Aorta (tissue), 5 donors: ENCODE measurements around the gene TRIP12. TPM values are rescaled to one million over a fixed set of nuclear protein-coding genes. Genes with fewer than 3 reads are reported as not detected.
"Not testable (repeated sequence)": the region's sequence is repeated elsewhere in the genome, so short reads cannot be mapped to it uniquely, and the experiment has no call there.

Source experiments
- ATAC-seq: fragments of 200-7000 bp; cut with Tn5 transposase; one replicate; pipeline ENCODE4 v1.9.1; 2022; ENCODE audit warnings: moderate library complexity; ENCODE audit not compliant: low FRiP score
- DNase-seq, 2 donors: peaks; one replicate each; pipeline ENCODE4 v3.0.0-alpha.2; 2020
- H3K27ac ChIP-seq, 2 donors: one replicate each; pipeline ENCODE4 v1.5.1; 2013; ENCODE audit warnings: low read length in 2 of 2, mild to moderate bottlenecking in 2 of 2, moderate library complexity in 2 of 2, control low read depth in 1 of 2, inconsistent platforms in 1 of 2, low read depth in 1 of 2
- H3K27me3 ChIP-seq, 2 donors: one replicate each; pipeline ENCODE4 v1.6.1; 2013; ENCODE audit warnings: control low read depth in 1 of 2, low read length in 1 of 2, mild to moderate bottlenecking in 1 of 2, moderate library complexity in 1 of 2; ENCODE audit not compliant: insufficient read depth in 2 of 2, control insufficient read depth in 1 of 2
- H3K36me3 ChIP-seq, 2 donors: one replicate each; pipeline ENCODE4 v1.6.1; 2013; ENCODE audit warnings: control low read depth in 1 of 2, low read length in 1 of 2, mild to moderate bottlenecking in 1 of 2; ENCODE audit not compliant: insufficient read depth in 2 of 2, control insufficient read depth in 1 of 2
- H3K4me1 ChIP-seq, 2 donors: one replicate each; pipeline ENCODE4 v1.6.1; 2013; ENCODE audit warnings: low read length in 2 of 2, control low read depth in 1 of 2, mild to moderate bottlenecking in 1 of 2, moderate library complexity in 1 of 2; ENCODE audit not compliant: insufficient read depth in 2 of 2, control insufficient read depth in 1 of 2
- H3K4me3 ChIP-seq, 2 donors: one replicate each; pipeline ENCODE4 v1.5.1; 2013; ENCODE audit warnings: low read length in 2 of 2, control low read depth in 1 of 2, mild to moderate bottlenecking in 1 of 2
- H3K9me3 ChIP-seq: one replicate; pipeline ENCODE4 v1.6.1; 2013; ENCODE audit warnings: mild to moderate bottlenecking, low read length; ENCODE audit not compliant: control insufficient read depth
- WGBS, 2 donors: extraction: QIAGEN DNeasy Blood & Tissue Kit; methylation state at CpG; one replicate each; pipeline ENCODE4 v1.1.7; 2013; 5-methylcytosine and 5-hydroxymethylcytosine counted together
- intact Hi-C, 2 donors: fragments of 100-400 bp; cut with DNase I; formaldehyde crosslinking; loops; one replicate each; pipeline versions ENCODE4 v1.14.2 to v1.15.0; 2022
- polyA plus RNA-seq, 2 donors: library from polyadenylated mRNA; stranded (reverse); fragments of 200-250 nt; gene quantifications; one replicate each; pipeline ENCODE4 v1.2.3, GENCODE V29; 2013
- total RNA-seq, 2 donors: library from RNA; stranded (reverse); fragmentation: NEBNext Ultra II Directional; extraction: Animal tissue kit (Norgen Biotek cat#: 25700); gene quantifications; one replicate each; pipeline ENCODE4 v1.2.1, GENCODE V29; 2021
- donor health status: healthy with polysubstance abuse.
- donor health status: Bipolar disorder and iron deficiency.
- donor health status: DM: no; HTN: no; CAD: no.
- donor health status: DM: no; HTN: no; CAD: no.
- donor health status: DM: yes; HTN: yes; CAD: no.

TRIP12 gene
- total and polyA plus RNA-seq, 4 donors = 22.5 to 232 (median 123) TPM

DNA sequence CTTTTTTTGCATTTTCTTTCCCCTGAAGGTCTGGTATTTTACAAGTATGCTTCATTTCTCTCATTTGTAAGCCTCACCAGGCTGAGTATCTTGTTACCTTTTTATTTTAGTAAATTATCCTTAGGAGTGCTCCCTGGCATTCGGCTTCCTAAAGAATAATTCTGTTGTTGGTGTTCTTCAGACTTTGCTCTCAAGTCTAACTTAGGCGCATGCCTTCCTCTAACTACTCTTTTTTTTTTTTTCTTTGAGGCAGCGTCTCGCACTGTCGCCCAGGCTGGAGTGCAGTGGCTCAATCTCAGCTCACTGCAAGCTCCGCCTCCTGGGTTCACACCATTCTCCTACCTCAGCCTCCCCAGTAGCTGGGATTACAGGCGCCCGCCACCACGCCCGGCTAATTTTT lies 2.7 kb upstream of the TRIP12 start:
- H3K27me3 ChIP-seq, H3K27ac ChIP-seq, ATAC-seq, DNase-seq, H3K9me3 ChIP-seq, H3K36me3 ChIP-seq, H3K4me3 ChIP-seq, H3K4me1 ChIP-seq: not testable (repeated sequence)
- WGBS, 2 donors = 95 to 98% methylated on average over 10 of the region's 10 CpGs
- intact Hi-C loops = loop anchor here (5.0 kb wide), 2 partner anchors 122 to 142 kb away; no protein-coding TSS in a partner anchor

GRCh38 chr2:229922449-229923386 lies 909 bp upstream of the TRIP12 start, which contains the start of gene FBXO36:
TSS of gene FBXO36 (plus strand) at chr2:229922503. CDS start at chr2:229922514, 11 bp downstream.
- DNase-seq = peak; percentile 92 to 96
- Histone ChIP-seq H3K4me3 (peak within 1 kb of the TSS; percentile 62 to 87), H3K27me3 (no peaks in the 10 kb centered on the region), H3K9me3 (no peaks in the 10 kb centered on the region), H3K4me1 (peaks cover 0 to 2% of the 10 kb centered on the region in 2 donors), H3K36me3 (peaks cover 0 to under 1% of the 10 kb centered on the region in 2 donors), H3K27ac (peak within 1 kb of the TSS; percentile 92 to 97)
- 1 to 2% methylated on average over 61 of the region's 61 CpGs for WGBS, 2 donors
- intact Hi-C loops = loop anchor here (5.0 kb wide), 2 partner anchors 120 to 140 kb away; no protein-coding TSS in a partner anchor
- ATAC-seq = peak; percentile 90

- Histone ChIP-seq H3K36me3 (peaks cover 0 to 2% of the 10 kb centered on the region in 2 donors), H3K4me1 (peaks cover 0 to 2% of the 10 kb centered on the region in 2 donors), H3K4me3 (peak overlapping the region; percentile 62 to 87), H3K9me3 (no peaks in the 10 kb centered on the region), H3K27ac (peak overlapping the region; percentile 92 to 97), H3K27me3 (no peaks in the 10 kb centered on the region)
- DNase-seq = peak; percentile 78 to 88
- peak; percentile 66 for ATAC-seq
- intact Hi-C loops = loop anchor here (5.0 kb wide), 2 partner anchors 119 to 139 kb away; no protein-coding TSS in a partner anchor
- 0 to 1% methylated on average over 59 to 60 of the region's 60 CpGs for WGBS, 2 donors
These were observed 513 bp downstream of the TRIP12 start for GRCh38 chr2:229921101-229921891.

GRCh38 chr2:229920011-229920641 lies 1.7 kb downstream of the TRIP12 start:
- DNase-seq = no peak
- ATAC-seq = no peak
- Histone ChIP-seq H3K4me1 (peaks cover 0 to 5% of the 10 kb centered on the region in 2 donors), H3K9me3 (no peaks in the 10 kb centered on the region), H3K27me3 (no peaks in the 10 kb centered on the region), H3K4me3 (peak overlapping the region; percentile 62 to 87), H3K27ac (peak overlapping the region; percentile 32 to 50), H3K36me3 (peaks cover 0 to 2% of the 10 kb centered on the region in 2 donors)
- WGBS, 2 donors = 2 to 3% methylated on average over 20 of the region's 20 CpGs
- intact Hi-C loops = loop anchor here (5.0 kb wide), 2 partner anchors 118 to 138 kb away; no protein-coding TSS in a partner anchor

- ATAC-seq (no peak), DNase-seq (no peak)
- intact Hi-C loops = no loop called here
- no peak overlapping the region for H3K4me3 ChIP-seq
- H3K36me3 ChIP-seq = peaks cover 0 to 2% of the 10 kb centered on the region in 2 donors
- H3K27me3 ChIP-seq = no peaks in the 10 kb centered on the region
- 90 to 93% methylated on average over 5 of the region's 5 CpGs for WGBS, 2 donors
- H3K4me1 ChIP-seq = peaks cover 3% of the 10 kb centered on the region in 2 donors
- H3K9me3 ChIP-seq = no peaks in the 10 kb centered on the region
- H3K27ac ChIP-seq = no peak overlapping the region
These were observed 4.0 kb downstream of the TRIP12 start for GRCh38 chr2:229917793-229918192.

- 85 to 90% methylated on average over 2 of the region's 2 CpGs for WGBS, 2 donors
- H3K4me1 ChIP-seq = peaks cover 7% of the 10 kb centered on the region in 2 donors
- DNase-seq = no peak
- no peak overlapping the region for H3K4me3 ChIP-seq
- H3K27me3 ChIP-seq = no peaks in the 10 kb centered on the region
- H3K9me3 ChIP-seq = no peaks in the 10 kb centered on the region
- H3K36me3 ChIP-seq = peaks cover 0 to 2% of the 10 kb centered on the region in 2 donors
- intact Hi-C loops = no loop called here
- H3K27ac ChIP-seq = no peak overlapping the region
- ATAC-seq = no peak
These were observed 7.6 kb downstream of the TRIP12 start for GRCh38 chr2:229914171-229914570.

DNA sequence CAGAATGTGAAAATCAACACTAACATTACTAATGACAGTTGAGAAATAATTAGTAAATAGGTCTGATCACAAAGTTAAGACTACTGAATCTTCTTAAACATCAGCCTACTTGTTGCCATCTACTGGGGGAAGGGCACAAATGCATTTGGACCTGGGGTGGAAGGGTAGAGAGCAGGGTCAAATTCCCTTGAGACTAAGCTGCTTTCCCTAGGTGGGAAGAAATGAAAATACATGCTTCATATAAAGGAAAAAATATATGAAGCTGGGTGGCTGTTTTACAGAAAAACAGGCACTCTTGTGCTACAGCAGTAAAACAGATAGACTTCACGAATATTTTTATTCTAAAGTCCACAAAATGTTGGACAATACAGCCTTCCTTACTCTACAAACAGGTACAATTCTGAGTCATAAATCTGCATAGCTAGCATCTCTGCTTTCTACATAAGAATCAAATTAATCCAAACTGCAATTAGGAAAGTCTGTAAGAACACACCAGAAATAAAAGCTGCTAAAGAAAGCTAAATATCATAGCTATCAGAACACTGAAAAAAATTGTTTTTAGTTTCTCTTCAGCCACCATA lies 10.9 kb downstream of the TRIP12 start:
- intact Hi-C loops = no loop called here
- no peaks in the 10 kb centered on the region for H3K27me3 ChIP-seq
- 21 to 26% methylated on average over 1 of the region's 1 CpG for WGBS, 2 donors
- H3K27ac ChIP-seq = no peak overlapping the region
- H3K36me3 ChIP-seq = no peaks in the 10 kb centered on the region
- H3K9me3 ChIP-seq = no peaks in the 10 kb centered on the region
- peaks cover 7% of the 10 kb centered on the region in 2 donors for H3K4me1 ChIP-seq
- no peak overlapping the region for H3K4me3 ChIP-seq
- ATAC-seq = no peak
- no peak for DNase-seq
